Measurements from ENCODE around the gene LSM7.
A peak's percentile ranks its signal among the peaks of the same experiment; 100 is the strongest.

The LSM7 gene

GRCh38 chr19:2320939-2321338 is 7.4 kb downstream of the LSM7 start:
- no peak for DNase-seq

GRCh38 chr19:2320049-2320448 is 8.3 kb downstream of the LSM7 start:
- no peak for DNase-seq

- no peak for DNase-seq
These were observed 8.8 kb downstream of the LSM7 start for GRCh38 chr19:2319551-2319950.

DNA sequence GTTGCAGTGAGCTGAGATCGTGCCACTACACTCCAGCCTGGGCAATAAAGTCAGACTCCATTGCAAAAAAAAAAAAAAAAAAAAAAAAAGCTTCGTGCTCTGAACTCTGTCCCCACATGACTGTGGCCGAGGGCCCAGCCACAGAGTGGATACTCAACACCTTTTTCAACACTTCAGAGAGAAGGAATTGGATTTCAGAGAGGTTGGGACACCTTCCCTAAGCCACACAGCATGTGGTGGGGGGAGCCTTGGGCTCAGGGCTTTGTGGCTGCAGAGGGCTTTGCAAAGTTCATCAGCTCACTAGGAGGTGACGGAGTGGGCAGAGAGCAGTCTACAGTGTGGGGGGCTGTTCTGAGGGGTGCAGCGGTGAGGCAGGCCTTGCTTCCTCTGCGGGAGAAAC is 9.5 kb downstream of the LSM7 start:
- no peak for DNase-seq

GRCh38 chr19:2317756-2318155 is 10.6 kb downstream of the LSM7 start:
- DNase-seq: no peak

GRCh38 chr19:2317300-2317699 is 11.1 kb downstream of the LSM7 start:
- no peak for DNase-seq

- peak; percentile 68 to 88 for DNase-seq
These were observed 12.5 kb downstream of the LSM7 start for GRCh38 chr19:2315818-2316353.

GRCh38 chr19:2315121-2315817 is 13.1 kb downstream of the LSM7 start:
- DNase-seq: no peak

DNA sequence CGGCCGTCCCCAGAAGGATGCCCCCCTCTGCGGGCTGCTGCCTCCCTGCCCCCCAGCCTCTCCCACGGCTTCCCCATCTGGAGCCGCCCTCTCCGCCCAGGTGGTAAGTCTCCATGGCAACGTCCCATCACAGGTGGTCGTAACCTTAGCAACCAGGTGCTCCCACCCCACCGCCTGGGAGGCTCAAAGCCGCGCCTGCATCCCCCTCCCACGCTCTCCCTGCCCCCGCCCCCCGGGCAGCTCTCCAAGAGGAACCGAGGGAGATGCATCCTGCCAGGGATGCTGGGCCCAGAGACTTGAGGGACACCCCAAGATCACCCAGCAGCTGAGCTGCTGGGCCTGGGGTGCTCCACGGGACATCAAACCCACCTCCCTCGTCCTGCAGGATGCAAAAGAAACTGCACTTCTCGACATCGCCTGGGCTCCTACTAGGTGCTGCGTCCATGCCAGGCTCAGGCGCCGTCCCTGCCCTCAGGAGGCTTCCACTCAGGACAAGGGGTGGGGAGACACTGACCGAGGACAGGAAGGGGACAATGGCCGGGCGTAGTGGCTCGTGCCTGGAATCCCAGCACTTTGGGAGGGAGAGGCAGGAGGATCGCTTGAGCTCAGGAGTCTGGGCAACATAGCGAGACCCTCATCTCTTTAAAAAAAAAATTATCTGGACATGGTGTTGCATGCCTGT is 15.4 kb downstream of the LSM7 start:
- no peak for DNase-seq

- no peak for DNase-seq
These were observed 17.3 kb downstream of the LSM7 start for GRCh38 chr19:2311093-2311492.

- no peak for DNase-seq
These were observed 18.5 kb downstream of the LSM7 start for GRCh38 chr19:2309734-2310362.

DNA sequence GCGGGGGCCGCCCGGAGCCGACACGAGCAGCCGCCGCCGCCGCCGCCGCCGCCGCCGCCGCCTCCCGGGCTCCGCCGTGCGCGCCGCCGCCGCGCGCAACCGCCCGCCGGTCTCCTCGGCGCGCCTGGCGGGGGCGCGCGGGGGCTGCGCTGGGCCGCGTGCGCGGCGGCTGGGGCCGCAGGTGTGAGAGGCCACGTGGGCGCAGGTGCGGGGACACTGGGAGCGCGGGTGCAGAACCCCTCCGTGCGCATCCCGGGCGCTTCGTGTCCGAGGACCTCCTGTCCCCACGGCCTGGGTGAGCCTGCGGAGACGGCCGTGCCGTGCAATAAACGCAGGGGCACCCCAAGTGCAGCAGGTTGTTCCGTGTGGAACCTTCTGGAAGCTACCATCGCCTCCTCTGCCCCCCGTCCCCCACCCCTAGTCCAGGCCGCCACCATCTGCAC is 20.3 kb downstream of the LSM7 start, which contains the start of gene LINGO3:
LINGO3 (minus strand) TSS at position 41 of the 443 bp plus-strand sequence. CDS start 16,378 bp downstream, outside the sequence.
- DNase-seq: no peak

GRCh38 chr19:2307518-2308012 is 20.8 kb downstream of the LSM7 start:
- no peak for DNase-seq

GRCh38 chr19:2306971-2307370 is 21.4 kb downstream of the LSM7 start:
- no peak for DNase-seq

- DNase-seq: no peak
These were observed 22.0 kb downstream of the LSM7 start for GRCh38 chr19:2306281-2306806.

- no peak for DNase-seq
These were observed 22.7 kb downstream of the LSM7 start for GRCh38 chr19:2305452-2306280.

DNA sequence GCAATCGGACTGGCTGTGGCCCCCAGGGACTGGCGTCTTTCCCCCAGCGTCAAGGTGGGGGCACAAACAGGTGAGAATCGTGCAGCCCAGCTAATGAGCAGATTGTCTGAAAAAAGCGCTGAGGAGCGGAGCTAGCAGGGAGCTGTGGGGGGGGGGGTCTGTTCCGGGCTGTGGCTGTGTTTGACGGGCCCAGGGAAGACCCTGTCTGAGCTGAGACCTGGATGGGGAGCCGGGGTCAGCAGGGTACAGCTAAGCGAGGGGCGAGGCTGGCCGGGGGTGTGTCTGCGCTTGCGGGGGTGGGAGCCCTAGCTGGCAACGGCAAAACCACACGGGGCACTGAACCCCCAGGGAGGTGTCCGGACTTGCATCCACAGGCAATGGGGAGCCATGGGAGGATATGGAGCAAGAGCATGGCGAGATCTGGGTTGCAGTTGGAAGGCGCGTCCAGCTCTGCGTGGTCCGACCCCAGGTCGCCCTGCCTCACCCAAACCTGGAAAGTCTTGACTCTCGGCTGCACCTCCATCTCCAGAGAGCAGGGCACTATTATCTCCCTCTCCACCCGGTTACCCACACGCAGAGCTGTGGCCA is 25.1 kb downstream of the LSM7 start:
- no peak for DNase-seq

GRCh38 chr19:2302319-2303210 is 25.8 kb downstream of the LSM7 start:
- DNase-seq: peak; percentile 8 to 22

DNA sequence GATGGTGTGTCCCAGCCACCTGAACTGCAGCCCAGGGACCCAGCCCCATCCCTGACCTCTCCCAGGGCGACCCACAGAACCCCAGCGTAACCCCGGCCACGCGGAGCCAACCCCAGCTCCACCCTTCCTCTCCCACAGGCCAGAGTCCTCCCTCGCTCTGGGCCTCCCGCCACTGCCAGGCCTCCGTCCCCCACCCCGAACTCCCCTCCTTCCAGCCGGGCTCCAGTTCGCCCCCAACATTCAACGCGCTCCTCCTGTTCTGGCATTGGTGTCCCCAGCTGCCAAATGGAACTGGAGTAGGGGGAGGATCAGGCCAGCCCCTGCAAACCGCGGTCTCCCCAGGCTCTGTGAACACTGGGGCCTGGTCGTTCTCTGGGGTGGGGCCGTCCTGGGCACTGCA is 27.9 kb downstream of the LSM7 start:
- DNase-seq: no peak

DNA sequence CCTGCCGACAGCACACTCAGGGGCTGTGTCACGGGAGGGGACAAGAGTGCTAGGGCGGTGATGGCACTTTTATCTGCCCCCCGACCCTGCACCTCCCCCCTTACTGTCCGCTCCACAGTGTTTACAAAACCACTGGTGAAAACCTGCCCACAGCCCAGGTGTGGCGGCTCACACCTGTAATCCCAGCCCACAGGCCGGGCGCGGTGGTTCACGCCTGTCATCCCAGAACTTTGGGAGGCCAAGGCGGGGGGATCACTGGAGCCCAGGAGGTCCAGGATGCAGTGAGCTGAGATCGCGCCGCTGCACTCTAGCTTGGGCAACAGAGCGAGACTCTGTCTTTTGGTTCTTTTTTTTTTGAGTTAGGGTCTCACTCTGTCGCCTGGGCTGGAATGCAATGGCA is 32.2 kb downstream of the LSM7 start:
- no peak for DNase-seq

Data from inflammatory macrophage treated with lipopolysaccharide for 1 hour (primary cell).